Heart right ventricle (tissue), 16 donors: ENCODE measurements around the gene FITM2. TPM values are rescaled to one million over a fixed set of nuclear protein-coding genes. Genes with fewer than 3 reads are reported as not detected.

ENCODE experiments used
- ATAC-seq, 8 donors: fragments of 200-7000 bp; cut with Tn5 transposase; one replicate each; pipeline ENCODE4 v1.9.1; 2020; ENCODE audit warnings: mild to moderate bottlenecking in 8 of 8, moderate library complexity in 8 of 8, moderate number of reproducible peaks in 1 of 8
- DNase-seq, 2 donors: peaks; one replicate each; pipeline ENCODE4 v3.0.0-alpha.2; 2020
- H3K27ac ChIP-seq, 10 donors: fragments of 200-600 bp; sonication (generic) in 2 of 10; one replicate each; pipeline versions ENCODE4 v1.5.0 to v1.8.0; 2020 to 2022; ENCODE audit warnings: mild to moderate bottlenecking in 3 of 10
- H3K27me3 ChIP-seq, 7 donors: fragments of 200-600 bp; one replicate each; pipeline ENCODE4 v1.8.0; 2021 to 2022; ENCODE audit warnings: mild to moderate bottlenecking in 2 of 7
- H3K36me3 ChIP-seq, 9 donors: fragments of 200-600 bp; sonication (generic) in 1 of 9; one replicate each; pipeline versions ENCODE4 v1.5.0 to v1.8.0; 2020 to 2022; ENCODE audit warnings: mild to moderate bottlenecking in 2 of 9
- H3K4me1 ChIP-seq, 9 donors: fragments of 200-600 bp; sonication (generic) in 1 of 9; one replicate each; pipeline versions ENCODE4 v1.5.0 to v1.8.0; 2020 to 2022; ENCODE audit warnings: mild to moderate bottlenecking in 4 of 9
- H3K4me3 ChIP-seq, 10 donors: fragments of 200-600 bp; sonication (generic) in 2 of 10; one replicate each; pipeline versions ENCODE4 v1.5.0 to v1.8.0; 2020 to 2022; ENCODE audit warnings: mild to moderate bottlenecking in 7 of 10, moderate library complexity in 2 of 10
- H3K9me3 ChIP-seq, 11 donors: fragments of 200-600 bp in 10 of 11; sonication (generic) in 2 of 11; one replicate each; pipeline versions ENCODE4 v1.5.0 to v1.8.0; 2013 to 2022; ENCODE audit warnings: mild to moderate bottlenecking in 2 of 11, control low read depth in 1 of 11, moderate library complexity in 1 of 11
- WGBS, 2 donors: extraction: QIAGEN DNeasy Blood & Tissue Kit; methylation state at CpG; one replicate each; pipeline ENCODE4 v1.1.7; 2013; ENCODE audit warnings: inconsistent platforms in 1 of 2; 5-methylcytosine and 5-hydroxymethylcytosine counted together
- intact Hi-C, 10 donors: fragments of 100-400 bp; cut with DNase I; formaldehyde crosslinking; loops; one replicate each; pipeline versions ENCODE4 v1.11.1 to v1.14.2; 2022
- polyA plus RNA-seq, 2 donors: library from polyadenylated mRNA; stranded (reverse); fragments of 200-250 nt; gene quantifications; one replicate each; pipeline ENCODE4 v1.2.3, GENCODE V29; 2013
- total RNA-seq, 10 donors: library from RNA; stranded (reverse); fragmentation: NEBNext Ultra II Directional in 3 of 10; extraction: Animal tissue kit (Norgen Biotek cat#: 25700) in 3 of 10; gene quantifications; one replicate each; pipeline versions ENCODE4 v1.2.1 to v1.2.4, GENCODE V29; 2021 to 2023
- TF ChIP-seq, protein P1 (sequence below), 9 donors: fragments of 200-600 bp; sonication (generic) in 2 of 9; IDR thresholded peaks; one replicate each; pipeline versions ENCODE4 v1.5.0 to v1.8.0; 2021 to 2022; ENCODE audit warnings: antibody characterized with exemption in 9 of 9, mild to moderate bottlenecking in 5 of 9, moderate library complexity in 1 of 9
- donor health status: Arrhythmogenic right ventricular cardiomyopathy.
- donor health status: ischemic (EF 13 %, LVEDD 7.1; RV severe dilation, severe dysfunction).
- donor health status: healthy with polysubstance abuse.
- donor health status: DM: no; HTN: yes; CAD: no.
- donor health status: DM: no; HTN: no; CAD: no.
- donor health status: ischemic (EF 25% LVEDD 6.9; RV normal size, moderate dysfunction).
- donor health status: ischemic (EF 25% LVEDD 5.7; RV mildly dilated, moderate dysfunction).
- donor health status: healthy.
- donor health status: DM: yes; HTN: yes; CAD: no.
- donor health status: Ischemic cardiomyopathy.
- donor health status: ischemic (EF 35%, LVEDD 5.7; RV mildly dilated, moderate dysfunction).
- donor health status: nonischemic (EF 11% LVEDD 7.7; RV severe dilation, severe dysfunction).
- donor health status: DM: yes; HTN: yes; CAD: no.
- donor health status: PGD.
- donor health status: ischemic (EF 29% LVEDD 5.4; RV normal size, mild dysfunction).
- donor health status: nonischemic (EF 23%, LVEDD 6.1; RV moderate dilation, normal function).

FITM2 gene
- total and polyA plus RNA-seq, 12 donors = 25.2 to 182 (median 135) TPM

DNA sequence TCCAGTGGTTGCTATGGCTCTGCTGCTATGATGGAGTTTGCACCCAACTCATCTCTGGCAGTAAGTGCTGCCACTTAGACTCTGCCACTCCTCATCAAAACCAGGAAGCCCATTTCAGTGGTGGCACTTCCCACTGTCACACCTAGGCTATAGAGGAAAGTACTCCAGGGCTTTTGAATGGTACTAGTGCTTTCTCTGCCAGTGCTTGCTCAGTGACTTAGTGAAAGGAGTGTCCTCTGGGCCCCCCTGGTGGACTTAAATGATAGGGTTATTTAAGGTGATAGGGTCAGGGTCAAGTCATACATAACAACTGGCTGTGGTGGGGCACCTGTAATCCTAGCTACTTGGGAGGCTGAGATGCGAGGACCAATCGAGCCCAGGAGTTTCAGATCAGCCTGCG, 22.8 kb downstream of the FITM2 start:
- TF ChIP-seq, protein P1, sequence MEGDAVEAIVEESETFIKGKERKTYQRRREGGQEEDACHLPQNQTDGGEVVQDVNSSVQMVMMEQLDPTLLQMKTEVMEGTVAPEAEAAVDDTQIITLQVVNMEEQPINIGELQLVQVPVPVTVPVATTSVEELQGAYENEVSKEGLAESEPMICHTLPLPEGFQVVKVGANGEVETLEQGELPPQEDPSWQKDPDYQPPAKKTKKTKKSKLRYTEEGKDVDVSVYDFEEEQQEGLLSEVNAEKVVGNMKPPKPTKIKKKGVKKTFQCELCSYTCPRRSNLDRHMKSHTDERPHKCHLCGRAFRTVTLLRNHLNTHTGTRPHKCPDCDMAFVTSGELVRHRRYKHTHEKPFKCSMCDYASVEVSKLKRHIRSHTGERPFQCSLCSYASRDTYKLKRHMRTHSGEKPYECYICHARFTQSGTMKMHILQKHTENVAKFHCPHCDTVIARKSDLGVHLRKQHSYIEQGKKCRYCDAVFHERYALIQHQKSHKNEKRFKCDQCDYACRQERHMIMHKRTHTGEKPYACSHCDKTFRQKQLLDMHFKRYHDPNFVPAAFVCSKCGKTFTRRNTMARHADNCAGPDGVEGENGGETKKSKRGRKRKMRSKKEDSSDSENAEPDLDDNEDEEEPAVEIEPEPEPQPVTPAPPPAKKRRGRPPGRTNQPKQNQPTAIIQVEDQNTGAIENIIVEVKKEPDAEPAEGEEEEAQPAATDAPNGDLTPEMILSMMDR (IDR thresholded peaks at IDR 0.05) = no peak
- H3K4me1 ChIP-seq = peaks cover 0 to 23% (median 9%) of the 10 kb centered on the region in 9 donors
- no peaks in the 10 kb centered on the region for H3K9me3 ChIP-seq
- DNase-seq (no peak), ATAC-seq (peak in 5 of 8 donors; percentile 18 to 83 (median 26))
- peaks cover 0 to 12% (median 0%) of the 10 kb centered on the region in 9 donors for H3K36me3 ChIP-seq
- H3K4me3 ChIP-seq = no peak overlapping the region
- H3K27ac ChIP-seq = peak overlapping the region in 3 of 10 donors; percentile 63 to 75 (median 70)
- intact Hi-C loops = no loop called here
- WGBS, 2 donors = 97 to 100% methylated on average over 3 of the region's 3 CpGs
- no peaks in the 10 kb centered on the region for H3K27me3 ChIP-seq

DNA sequence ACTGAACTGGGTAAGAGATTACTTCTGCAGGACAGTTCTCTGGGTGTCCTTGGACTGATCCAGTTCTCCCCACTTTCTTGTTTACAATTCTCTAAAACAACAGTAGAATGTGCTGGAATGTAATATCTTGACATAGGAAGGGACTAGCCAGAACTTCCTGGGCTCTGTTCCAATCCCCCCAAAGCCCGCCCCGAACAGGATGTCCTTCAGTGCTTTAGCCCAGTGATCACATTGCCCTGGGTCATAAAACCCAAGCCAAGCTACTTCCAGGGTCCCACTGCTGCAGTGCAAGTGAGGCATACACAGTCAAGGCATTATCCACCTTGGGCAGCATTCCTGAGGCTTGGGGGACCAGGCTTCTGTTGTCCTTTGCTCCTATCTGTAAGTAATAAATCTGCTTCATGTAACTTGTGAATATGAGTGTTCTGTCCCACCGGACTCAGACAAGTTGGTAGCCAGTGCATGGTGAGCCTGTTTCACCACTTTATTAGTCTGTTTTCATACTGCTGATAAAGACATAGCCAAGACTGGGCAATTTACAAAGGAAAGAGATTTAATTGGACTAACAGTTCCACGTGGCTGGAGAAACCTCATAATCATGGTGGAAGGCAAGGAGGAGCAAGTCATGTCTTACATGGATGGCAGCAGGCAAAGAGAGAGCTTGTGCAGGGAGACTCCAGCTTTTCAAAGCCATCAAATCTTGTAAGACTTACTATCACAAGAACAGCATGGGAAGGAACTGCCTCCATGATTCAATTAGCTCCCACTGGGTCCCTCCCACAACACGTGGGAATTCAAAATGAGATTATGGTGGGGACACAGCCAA, 23.5 kb downstream of the FITM2 start:
- Histone ChIP-seq H3K4me3 (no peak overlapping the region), H3K27me3 (no peaks in the 10 kb centered on the region), H3K36me3 (peaks cover 0 to 12% (median 0%) of the 10 kb centered on the region in 9 donors), H3K27ac (peak overlapping the region in 7 of 10 donors; percentile 20 to 75 (median 61)), H3K9me3 (no peaks in the 10 kb centered on the region), H3K4me1 (peaks cover 0 to 23% (median 9%) of the 10 kb centered on the region in 9 donors)
- intact Hi-C loops = no loop called here
- DNase-seq (peak; percentile 32 to 47), ATAC-seq (peak; percentile 52 to 90 (median 76))
- 47 to 49% methylated on average over 5 of the region's 5 CpGs for WGBS, 2 donors
- TF ChIP-seq, protein P1 (IDR thresholded peaks at IDR 0.05) = no peak

DNA sequence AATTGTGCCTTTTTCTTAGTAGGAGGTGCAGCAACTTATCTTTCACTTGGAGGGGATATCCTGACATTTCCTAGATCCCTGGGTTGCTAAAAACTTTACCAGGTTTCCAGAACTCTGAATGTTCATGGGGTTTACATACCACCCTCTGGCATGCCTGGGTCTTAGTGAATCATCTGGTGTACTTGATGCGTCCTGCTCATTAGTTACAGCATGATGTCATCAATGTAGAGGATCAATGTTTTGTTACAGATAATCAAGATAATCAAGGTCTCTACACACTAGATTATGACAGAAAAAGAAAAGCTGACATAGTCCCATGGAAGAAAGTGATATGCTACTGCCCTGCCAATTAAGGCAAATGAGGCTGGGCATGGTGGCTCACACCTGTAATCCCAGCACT, 27.0 kb downstream of the FITM2 start:
- WGBS, 2 donors = 91 to 93% methylated on average over 1 of the region's 1 CpG
- Histone ChIP-seq H3K27me3 (no peaks in the 10 kb centered on the region), H3K9me3 (no peaks in the 10 kb centered on the region), H3K4me3 (no peak overlapping the region), H3K27ac (no peak overlapping the region), H3K4me1 (peaks cover 0 to 32% (median 9%) of the 10 kb centered on the region in 9 donors), H3K36me3 (peaks cover 0 to 3% (median 0%) of the 10 kb centered on the region in 9 donors)
- no peak for DNase-seq
- TF ChIP-seq, protein P1 (IDR thresholded peaks at IDR 0.05) = no peak
- ATAC-seq = no peak
- intact Hi-C loops = no loop called here

DNA sequence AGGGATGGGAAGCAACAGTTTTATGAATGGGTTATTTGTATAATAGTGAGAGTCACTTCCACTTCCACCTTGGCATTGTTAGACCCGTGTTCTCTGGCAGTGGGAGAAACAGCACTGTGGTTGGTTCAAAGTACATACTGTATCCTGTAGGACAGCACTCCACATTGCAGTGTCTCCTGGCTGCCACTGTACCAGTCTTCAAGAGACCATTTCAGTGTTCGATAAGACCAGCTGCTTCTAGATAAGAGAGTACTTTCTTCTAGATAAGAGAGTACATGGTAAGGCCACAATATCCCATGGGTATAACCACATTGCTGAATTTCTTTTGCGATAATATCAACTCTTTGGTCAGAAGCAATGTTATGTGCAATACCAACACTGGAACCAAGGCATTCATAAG, 28.8 kb downstream of the FITM2 start:
- Histone ChIP-seq H3K4me1 (peaks cover 0 to 20% (median 4%) of the 10 kb centered on the region in 9 donors), H3K27me3 (no peaks in the 10 kb centered on the region), H3K27ac (no peak overlapping the region), H3K4me3 (no peak overlapping the region), H3K9me3 (no peaks in the 10 kb centered on the region), H3K36me3 (peaks cover 0 to 7% (median 0%) of the 10 kb centered on the region in 9 donors)
- TF ChIP-seq, protein P1 (IDR thresholded peaks at IDR 0.05) = no peak
- 56 to 60% methylated on average over 3 of the region's 3 CpGs for WGBS, 2 donors
- peak in 3 of 8 donors; percentile 69 to 84 (median 72) for ATAC-seq
- no peak for DNase-seq
- intact Hi-C loops = no loop called here
